ENCODE measurements around the gene BLOC1S2.
"Not testable (repeated sequence)": the region's sequence is repeated elsewhere in the genome, so short reads cannot be mapped to it uniquely, and the experiment has no call there.

The BLOC1S2 gene

GRCh38 chr10:100288196-100288595 lies 1.7 kb upstream of the BLOC1S2 start:
- no peak overlapping the region for H3K9ac ChIP-seq (ENCODE audit: low read length)
- peaks cover 11% of the 10 kb centered on the region for H3K4me1 ChIP-seq (ENCODE audit: control insufficient read depth, low read depth, low read length)
- H3K4me3 ChIP-seq (ENCODE audit: low read length) = no peak overlapping the region
- H3K36me3 ChIP-seq (ENCODE audit: control insufficient read depth, low read depth, low read length) = peaks cover 7% of the 10 kb centered on the region
- no peaks in the 10 kb centered on the region for H3K9me3 ChIP-seq (ENCODE audit: control insufficient read depth, low read depth, low read length)
- no peaks in the 10 kb centered on the region for H3K27me3 ChIP-seq (ENCODE audit: control insufficient read depth, insufficient read depth, low read length)
- H3K27ac ChIP-seq (ENCODE audit: low read length) = no peak overlapping the region

GRCh38 chr10:100287756-100288155 lies 1.3 kb upstream of the BLOC1S2 start:
- Histone ChIP-seq H3K9ac (ENCODE audit: low read length) (no peak overlapping the region), H3K36me3 (ENCODE audit: control insufficient read depth, low read depth, low read length) (peaks cover 7% of the 10 kb centered on the region), H3K27ac (ENCODE audit: low read length) (no peak overlapping the region), H3K9me3 (ENCODE audit: control insufficient read depth, low read depth, low read length) (no peaks in the 10 kb centered on the region), H3K4me1 (ENCODE audit: control insufficient read depth, low read depth, low read length) (peaks cover 11% of the 10 kb centered on the region), H3K4me3 (ENCODE audit: low read length) (no peak overlapping the region), H3K27me3 (ENCODE audit: control insufficient read depth, insufficient read depth, low read length) (no peaks in the 10 kb centered on the region)

- H3K27ac ChIP-seq (ENCODE audit: low read length); H3K27me3 ChIP-seq (ENCODE audit: control insufficient read depth, insufficient read depth, low read length); H3K9me3 ChIP-seq (ENCODE audit: control insufficient read depth, low read depth, low read length): not testable (repeated sequence)
- peaks cover 14% of the 10 kb centered on the region for H3K36me3 ChIP-seq (ENCODE audit: control insufficient read depth, low read depth, low read length)
- H3K4me1 ChIP-seq (ENCODE audit: control insufficient read depth, low read depth, low read length) = peaks cover 11% of the 10 kb centered on the region
- H3K9ac ChIP-seq (ENCODE audit: low read length) = peak overlapping the region; percentile 76
- peak overlapping the region; percentile 98 for H3K4me3 ChIP-seq (ENCODE audit: low read length)
These were observed 1.2 kb downstream of the BLOC1S2 start for GRCh38 chr10:100285326-100285725.

GRCh38 chr10:100282907-100283306 lies 3.6 kb downstream of the BLOC1S2 start:
- Histone ChIP-seq H3K4me1 (ENCODE audit: control insufficient read depth, low read depth, low read length) (peaks cover 11% of the 10 kb centered on the region), H3K27me3 (ENCODE audit: control insufficient read depth, insufficient read depth, low read length) (no peaks in the 10 kb centered on the region), H3K27ac (ENCODE audit: low read length) (no peak overlapping the region), H3K36me3 (ENCODE audit: control insufficient read depth, low read depth, low read length) (peaks cover 30% of the 10 kb centered on the region), H3K9ac (ENCODE audit: low read length) (no peak overlapping the region), H3K4me3 (ENCODE audit: low read length) (no peak overlapping the region), H3K9me3 (ENCODE audit: control insufficient read depth, low read depth, low read length) (no peaks in the 10 kb centered on the region)

GRCh38 chr10:100276971-100277370 lies 9.5 kb downstream of the BLOC1S2 start:
- H3K36me3 ChIP-seq (ENCODE audit: control insufficient read depth, low read depth, low read length) = peaks cover 37% of the 10 kb centered on the region

GRCh38 chr10:100267239-100268104 lies 19.0 kb downstream of the BLOC1S2 start, which contains the start of gene CWF19L1:
CWF19L1 (minus strand) TSS chr10:100267638; CDS start chr10:100267593, 45 bp downstream.
- Histone ChIP-seq H3K27ac (ENCODE audit: low read length) (no peak within 1 kb of the TSS), H3K9me3 (ENCODE audit: control insufficient read depth, low read depth, low read length) (no peaks in the 10 kb centered on the region), H3K27me3 (ENCODE audit: control insufficient read depth, insufficient read depth, low read length) (no peaks in the 10 kb centered on the region), H3K36me3 (ENCODE audit: control insufficient read depth, low read depth, low read length) (no peaks in the 10 kb centered on the region), H3K4me3 (ENCODE audit: low read length) (peak within 1 kb of the TSS; percentile 99), H3K4me1 (ENCODE audit: control insufficient read depth, low read depth, low read length) (no peaks in the 10 kb centered on the region), H3K9ac (ENCODE audit: low read length) (peak within 1 kb of the TSS; percentile 83)

More at GRCh38 chr10:100276971-100277370, 9.5 kb downstream of the BLOC1S2 start:
- not testable (repeated sequence) for H3K27me3 ChIP-seq (ENCODE audit: control insufficient read depth, insufficient read depth, low read length); H3K9me3 ChIP-seq (ENCODE audit: control insufficient read depth, low read depth, low read length); H3K27ac ChIP-seq (ENCODE audit: low read length); H3K9ac ChIP-seq (ENCODE audit: low read length); H3K4me3 ChIP-seq (ENCODE audit: low read length); H3K4me1 ChIP-seq (ENCODE audit: control insufficient read depth, low read depth, low read length)

GRCh38 chr10:100265821-100266485 lies 20.5 kb downstream of the BLOC1S2 start:
- H3K27ac ChIP-seq (ENCODE audit: low read length) = no peak overlapping the region
- H3K9me3 ChIP-seq (ENCODE audit: control insufficient read depth, low read depth, low read length) = no peaks in the 10 kb centered on the region
- peak overlapping the region; percentile 99 for H3K4me3 ChIP-seq (ENCODE audit: low read length)
- H3K4me1 ChIP-seq (ENCODE audit: control insufficient read depth, low read depth, low read length) = no peaks in the 10 kb centered on the region
- peaks cover 5% of the 10 kb centered on the region for H3K36me3 ChIP-seq (ENCODE audit: control insufficient read depth, low read depth, low read length)
- H3K27me3 ChIP-seq (ENCODE audit: control insufficient read depth, insufficient read depth, low read length) = no peaks in the 10 kb centered on the region
- no peak overlapping the region for H3K9ac ChIP-seq (ENCODE audit: low read length)

GRCh38 chr10:100254191-100254590 lies 32.3 kb downstream of the BLOC1S2 start:
- Histone ChIP-seq H3K27me3 (ENCODE audit: control insufficient read depth, insufficient read depth, low read length) (no peaks in the 10 kb centered on the region), H3K4me1 (ENCODE audit: control insufficient read depth, low read depth, low read length) (no peaks in the 10 kb centered on the region), H3K9ac (ENCODE audit: low read length) (no peak overlapping the region), H3K36me3 (ENCODE audit: control insufficient read depth, low read depth, low read length) (peaks cover 54% of the 10 kb centered on the region), H3K4me3 (ENCODE audit: low read length) (no peak overlapping the region), H3K27ac (ENCODE audit: low read length) (no peak overlapping the region), H3K9me3 (ENCODE audit: control insufficient read depth, low read depth, low read length) (no peaks in the 10 kb centered on the region)

GRCh38 chr10:100253041-100253440 lies 33.4 kb downstream of the BLOC1S2 start:
- H3K4me1 ChIP-seq (ENCODE audit: control insufficient read depth, low read depth, low read length) = no peaks in the 10 kb centered on the region
- no peak overlapping the region for H3K9ac ChIP-seq (ENCODE audit: low read length)
- no peak overlapping the region for H3K27ac ChIP-seq (ENCODE audit: low read length)
- peaks cover 58% of the 10 kb centered on the region for H3K36me3 ChIP-seq (ENCODE audit: control insufficient read depth, low read depth, low read length)
- no peaks in the 10 kb centered on the region for H3K9me3 ChIP-seq (ENCODE audit: control insufficient read depth, low read depth, low read length)
- H3K27me3 ChIP-seq (ENCODE audit: control insufficient read depth, insufficient read depth, low read length) = no peaks in the 10 kb centered on the region
- H3K4me3 ChIP-seq (ENCODE audit: low read length) = no peak overlapping the region

- Histone ChIP-seq H3K27ac (ENCODE audit: low read length) (no peak overlapping the region), H3K36me3 (ENCODE audit: control insufficient read depth, low read depth, low read length) (peaks cover 64% of the 10 kb centered on the region), H3K4me1 (ENCODE audit: control insufficient read depth, low read depth, low read length) (no peaks in the 10 kb centered on the region), H3K4me3 (ENCODE audit: low read length) (no peak overlapping the region), H3K9me3 (ENCODE audit: control insufficient read depth, low read depth, low read length) (no peaks in the 10 kb centered on the region), H3K9ac (ENCODE audit: low read length) (no peak overlapping the region), H3K27me3 (ENCODE audit: control insufficient read depth, insufficient read depth, low read length) (no peaks in the 10 kb centered on the region)
These were observed 37.7 kb downstream of the BLOC1S2 start for GRCh38 chr10:100248820-100249219.

GRCh38 chr10:100245484-100246220 lies 40.8 kb downstream of the BLOC1S2 start:
- Histone ChIP-seq H3K27ac (ENCODE audit: low read length) (no peak overlapping the region), H3K4me1 (ENCODE audit: control insufficient read depth, low read depth, low read length) (no peaks in the 10 kb centered on the region), H3K9me3 (ENCODE audit: control insufficient read depth, low read depth, low read length) (no peaks in the 10 kb centered on the region), H3K4me3 (ENCODE audit: low read length) (no peak overlapping the region), H3K27me3 (ENCODE audit: control insufficient read depth, insufficient read depth, low read length) (no peaks in the 10 kb centered on the region), H3K9ac (ENCODE audit: low read length) (no peak overlapping the region), H3K36me3 (ENCODE audit: control insufficient read depth, low read depth, low read length) (peaks cover 55% of the 10 kb centered on the region)

Data from iPS-18a (cell line).